ENCODE results near the gene RFX8. TPM values are rescaled to one million over a fixed set of nuclear protein-coding genes. Genes with fewer than 3 reads are reported as not detected.
A peak's percentile ranks its signal among the peaks of the same experiment; 100 is the strongest.

The RFX8 gene
- total RNA-seq, 6 donors from 2014 or later = 0.24 to 21.0 (median 0.80) TPM; not detected in 2

GRCh38 chr2:101467306-101467705 is 7.6 kb downstream of the RFX8 start:
- ATAC-seq (ENCODE audit: low FRiP score in 2 of 2) = no peak
- no peak overlapping the region for H3K4me3 ChIP-seq
- DNase-seq = no peak
- no peak for TF ChIP-seq EP300 (IDR thresholded peaks at IDR 0.05)
- H3K27me3 ChIP-seq = no peaks in the 10 kb centered on the region
- no peaks in the 10 kb centered on the region for H3K36me3 ChIP-seq
- peaks cover 6 to 14% (median 10%) of the 10 kb centered on the region in 4 donors for H3K4me1 ChIP-seq
- H3K9me3 ChIP-seq = no peaks in the 10 kb centered on the region
- 86% methylated on average over 2 to 4 of the region's 4 CpGs for WGBS, 2 donors
- H3K27ac ChIP-seq = no peak overlapping the region

- Histone ChIP-seq H3K9me3 (no peaks in the 10 kb centered on the region), H3K27ac (no peak overlapping the region), H3K4me1 (peaks cover 6 to 14% (median 10%) of the 10 kb centered on the region in 4 donors), H3K4me3 (no peak overlapping the region), H3K27me3 (no peaks in the 10 kb centered on the region), H3K36me3 (no peaks in the 10 kb centered on the region)
- DNase-seq (peak in 1 of 2 donors; percentile 23), ATAC-seq (ENCODE audit: low FRiP score in 2 of 2) (peak in 1 of 2 donors; percentile 50)
- WGBS, 2 donors = 40 to 46% methylated on average over 3 of the region's 3 CpGs
- TF ChIP-seq CTCF (IDR thresholded peaks at IDR 0.05) (no peak), POLR2AphosphoS5 (IDR thresholded peaks at IDR 0.05) (no peak), EP300 (IDR thresholded peaks at IDR 0.05) (no peak), POLR2A (IDR thresholded peaks at IDR 0.05) (no peak)
Observed at GRCh38 chr2:101466426-101466825, 8.5 kb downstream of the RFX8 start.

- Histone ChIP-seq H3K36me3 (no peaks in the 10 kb centered on the region), H3K9me3 (no peaks in the 10 kb centered on the region), H3K27me3 (no peaks in the 10 kb centered on the region), H3K4me3 (no peak overlapping the region), H3K4me1 (peaks cover 6 to 14% (median 10%) of the 10 kb centered on the region in 4 donors), H3K27ac (no peak overlapping the region)
- ATAC-seq (ENCODE audit: low FRiP score in 2 of 2) (no peak), DNase-seq (no peak)
- 93 to 100% methylated on average over 1 of the region's 1 CpG for WGBS, 2 donors
- no peak for TF ChIP-seq CTCF (IDR thresholded peaks at IDR 0.05)
- TF ChIP-seq EP300 (IDR thresholded peaks at IDR 0.05) = no peak
- TF ChIP-seq POLR2AphosphoS5 (IDR thresholded peaks at IDR 0.05) = no peak
- no peak for TF ChIP-seq POLR2A (IDR thresholded peaks at IDR 0.05)
Observed at GRCh38 chr2:101464841-101465240, 10.1 kb downstream of the RFX8 start.

- WGBS, 2 donors = 34 to 40% methylated on average over 11 of the region's 11 CpGs
- H3K4me1 ChIP-seq = peaks cover 6 to 14% (median 10%) of the 10 kb centered on the region in 4 donors
- peak overlapping the region in 1 of 4 donors; percentile 21 for H3K27ac ChIP-seq
- no peaks in the 10 kb centered on the region for H3K27me3 ChIP-seq
- no peak overlapping the region for H3K4me3 ChIP-seq
- H3K9me3 ChIP-seq = no peaks in the 10 kb centered on the region
- no peaks in the 10 kb centered on the region for H3K36me3 ChIP-seq
- TF ChIP-seq EP300 (IDR thresholded peaks at IDR 0.05) = no peak
- TF ChIP-seq CTCF (IDR thresholded peaks at IDR 0.05) = no peak
- TF ChIP-seq POLR2A (IDR thresholded peaks at IDR 0.05) = no peak
- TF ChIP-seq POLR2AphosphoS5 (IDR thresholded peaks at IDR 0.05) = peak in 1 of 2 donors; percentile 41
- ATAC-seq (ENCODE audit: low FRiP score in 2 of 2) = peak in 1 of 2 donors; percentile 53
- peak in 1 of 2 donors; percentile 36 for DNase-seq
Observed at GRCh38 chr2:101463911-101464641, 10.8 kb downstream of the RFX8 start.

GRCh38 chr2:101463421-101463820 is 11.5 kb downstream of the RFX8 start:
- TF ChIP-seq POLR2A (IDR thresholded peaks at IDR 0.05) = no peak
- TF ChIP-seq EP300 (IDR thresholded peaks at IDR 0.05) = no peak
- TF ChIP-seq POLR2AphosphoS5 (IDR thresholded peaks at IDR 0.05) = no peak
- TF ChIP-seq CTCF (IDR thresholded peaks at IDR 0.05) = no peak
- Histone ChIP-seq H3K36me3 (no peaks in the 10 kb centered on the region), H3K4me3 (no peak overlapping the region), H3K27me3 (no peaks in the 10 kb centered on the region), H3K27ac (peak overlapping the region in 1 of 4 donors; percentile 21), H3K4me1 (peaks cover 6 to 14% (median 10%) of the 10 kb centered on the region in 4 donors), H3K9me3 (no peaks in the 10 kb centered on the region)
- ATAC-seq (ENCODE audit: low FRiP score in 2 of 2) = peak in 1 of 2 donors; percentile 19
- no peak for DNase-seq
- WGBS, 2 donors = 93 to 96% methylated on average over 3 to 8 of the region's 8 CpGs
